Right cardiac atrium (tissue), 5 donors: Measurements from ENCODE around the gene CYSLTR2. TPM values are rescaled to one million over a fixed set of nuclear protein-coding genes. Genes with fewer than 3 reads are reported as not detected.

ENCODE experiments used
- ATAC-seq, 2 donors: fragments of 200-7000 bp; cut with Tn5 transposase; one replicate each; pipeline versions ENCODE4 v1.8.0 to v1.9.1; 2020; ENCODE audit warnings: moderate library complexity in 2 of 2, mild to moderate bottlenecking in 1 of 2
- DNase-seq, 3 donors: peaks; one replicate each; pipeline ENCODE4 v3.0.0-alpha.2; 2020
- H3K27ac ChIP-seq: one replicate; pipeline ENCODE4 v1.5.1; 2013; ENCODE audit warnings: mild to moderate bottlenecking, low read length, control low read depth, moderate library complexity
- H3K27me3 ChIP-seq: one replicate; pipeline ENCODE4 v1.6.1; 2013; ENCODE audit not compliant: control insufficient read depth, insufficient read depth
- H3K4me1 ChIP-seq: one replicate; pipeline ENCODE4 v1.6.1; 2013; ENCODE audit warnings: low read length; ENCODE audit not compliant: control insufficient read depth, insufficient read depth
- H3K4me3 ChIP-seq: one replicate; pipeline ENCODE4 v1.5.1; 2013; ENCODE audit warnings: low read length, control low read depth
- H3K9me3 ChIP-seq: one replicate; pipeline ENCODE4 v1.6.1; 2013; ENCODE audit warnings: low read length; ENCODE audit not compliant: control insufficient read depth
- WGBS: extraction: QIAGEN DNeasy Blood & Tissue Kit; methylation state at CpG from one replicate; pipeline ENCODE4 v1.1.7; 2013; 5-methylcytosine and 5-hydroxymethylcytosine counted together
- intact Hi-C, 4 donors: fragments of 100-400 bp; cut with DNase I; formaldehyde crosslinking; loops; one replicate each; pipeline versions ENCODE4 v1.11.0 to v1.14.0; 2022 to 2023
- polyA plus RNA-seq: library from polyadenylated mRNA; stranded (reverse); fragments of 200-250 nt; gene quantifications from one replicate; pipeline ENCODE4 v1.2.3, GENCODE V29; 2013
- total RNA-seq, 4 donors: library from RNA; stranded (reverse); fragmentation: NEBNext Ultra II Directional; extraction: Animal tissue kit (Norgen Biotek cat#: 25700); gene quantifications; one replicate each; pipeline ENCODE4 v1.2.1, GENCODE V29; 2021
- donor health status: healthy with polysubstance abuse.
- donor health status: DM: no; HTN: yes; CAD: no.
- donor health status: DM: no; HTN: no; CAD: no.
- donor health status: DM: no; HTN: yes; CAD: no; lungs with severe emphysema.
- donor health status: DM: yes; HTN: yes; CAD: no.

CYSLTR2 gene
- total and polyA plus RNA-seq, 5 donors: 6.8 to 12.6 (median 9.3) TPM

- no peak for DNase-seq
- Histone ChIP-seq H3K4me1 (peaks cover 3% of the 10 kb centered on the region), H3K27ac (no peak overlapping the region), H3K27me3 (no peaks in the 10 kb centered on the region), H3K9me3 (no peaks in the 10 kb centered on the region), H3K4me3 (no peak overlapping the region)
- WGBS: 43% methylated on average over 6 of the region's 6 CpGs
- no peak for ATAC-seq
- intact Hi-C loops: no loop called here
Measured at GRCh38 chr13:48738311-48738710, 84.6 kb downstream of the CYSLTR2 start.

- intact Hi-C loops: no loop called here
- peak; percentile 78 to 85 for ATAC-seq
- WGBS: 29% methylated on average over 9 of the region's 9 CpGs
- H3K4me3 ChIP-seq: no peak overlapping the region
- peak in 1 of 3 donors; percentile 70 for DNase-seq
- no peaks in the 10 kb centered on the region for H3K9me3 ChIP-seq
- H3K27me3 ChIP-seq: no peaks in the 10 kb centered on the region
- H3K4me1 ChIP-seq: peaks cover 3% of the 10 kb centered on the region
- H3K27ac ChIP-seq: no peak overlapping the region
Measured at GRCh38 chr13:48739386-48739964, 85.7 kb downstream of the CYSLTR2 start.

GRCh38 chr13:48741377-48741776 is 87.6 kb downstream of the CYSLTR2 start:
- Histone ChIP-seq H3K27ac (no peak overlapping the region), H3K27me3 (no peaks in the 10 kb centered on the region), H3K4me1 (peaks cover 3% of the 10 kb centered on the region), H3K4me3 (no peak overlapping the region), H3K9me3 (no peaks in the 10 kb centered on the region)
- 38% methylated on average over 2 of the region's 2 CpGs for WGBS
- intact Hi-C loops: no loop called here
- ATAC-seq (no peak), DNase-seq (no peak)

- WGBS: 58% methylated on average over 1 of the region's 1 CpG
- DNase-seq (peak in 1 of 3 donors; percentile 61), ATAC-seq (peak; percentile 54 to 63)
- Histone ChIP-seq H3K27me3 (no peaks in the 10 kb centered on the region), H3K4me3 (no peak overlapping the region), H3K9me3 (no peaks in the 10 kb centered on the region), H3K27ac (peak overlapping the region; percentile 48), H3K4me1 (no peaks in the 10 kb centered on the region)
- intact Hi-C loops: no loop called here
Measured at GRCh38 chr13:48746821-48747220, 93.1 kb downstream of the CYSLTR2 start.

- H3K9me3 ChIP-seq: no peaks in the 10 kb centered on the region
- intact Hi-C loops: no loop called here
- ATAC-seq: no peak
- H3K27me3 ChIP-seq: no peaks in the 10 kb centered on the region
- no peak overlapping the region for H3K27ac ChIP-seq
- WGBS: 83% methylated on average over 2 of the region's 2 CpGs
- no peak for DNase-seq
- no peaks in the 10 kb centered on the region for H3K4me1 ChIP-seq
- H3K4me3 ChIP-seq: no peak overlapping the region
Measured at GRCh38 chr13:48748681-48749080, 95.0 kb downstream of the CYSLTR2 start.

GRCh38 chr13:48749144-48749543 is 95.4 kb downstream of the CYSLTR2 start:
- peak overlapping the region; percentile 20 for H3K27ac ChIP-seq
- H3K4me3 ChIP-seq: no peak overlapping the region
- H3K27me3 ChIP-seq: no peaks in the 10 kb centered on the region
- intact Hi-C loops: no loop called here
- no peaks in the 10 kb centered on the region for H3K4me1 ChIP-seq
- no peaks in the 10 kb centered on the region for H3K9me3 ChIP-seq
- peak in 1 of 2 donors; percentile 23 for ATAC-seq
- WGBS: 68% methylated on average over 4 of the region's 4 CpGs
- DNase-seq: no peak

GRCh38 chr13:48749699-48750473 is 96.2 kb downstream of the CYSLTR2 start:
- ATAC-seq: peak; percentile 86 to 93
- Histone ChIP-seq H3K9me3 (no peaks in the 10 kb centered on the region), H3K4me1 (no peaks in the 10 kb centered on the region), H3K4me3 (no peak overlapping the region), H3K27me3 (no peaks in the 10 kb centered on the region), H3K27ac (peak overlapping the region; percentile 91)
- intact Hi-C loops: no loop called here
- peak; percentile 86 to 87 (median 87) for DNase-seq
- 35% methylated on average over 15 of the region's 15 CpGs for WGBS

GRCh38 chr13:48750588-48751383 is 97.1 kb downstream of the CYSLTR2 start:
- H3K4me1 ChIP-seq: no peaks in the 10 kb centered on the region
- intact Hi-C loops: no loop called here
- H3K4me3 ChIP-seq: no peak overlapping the region
- 40% methylated on average over 9 of the region's 9 CpGs for WGBS
- peak overlapping the region; percentile 40 for H3K27ac ChIP-seq
- H3K9me3 ChIP-seq: no peaks in the 10 kb centered on the region
- H3K27me3 ChIP-seq: no peaks in the 10 kb centered on the region
- ATAC-seq (peak; percentile 74 to 83), DNase-seq (peak; percentile 59 to 81 (median 62))

- intact Hi-C loops: loop anchor here in 1 of 4 donors (10.0 kb wide), 2 partner anchors 416 to 636 kb away; no protein-coding TSS in a partner anchor
- Histone ChIP-seq H3K4me3 (no peak overlapping the region), H3K27me3 (no peaks in the 10 kb centered on the region), H3K9me3 (no peaks in the 10 kb centered on the region), H3K4me1 (no peaks in the 10 kb centered on the region), H3K27ac (no peak overlapping the region)
- DNase-seq: no peak
- WGBS: 91% methylated on average over 9 of the region's 9 CpGs
- ATAC-seq: no peak
Measured at GRCh38 chr13:48760626-48761025, 106.9 kb downstream of the CYSLTR2 start.
